ENCODE results near the gene PRSS3. TPM values are rescaled to one million over a fixed set of nuclear protein-coding genes. Genes with fewer than 3 reads are reported as not detected.
"Not testable (repeated sequence)": the region's sequence is repeated elsewhere in the genome, so short reads cannot be mapped to it uniquely, and the experiment has no call there.

Gene PRSS3
- total RNA-seq, 3 donors from 2014 or later, result 0.76 to 1.3 (median 0.82) TPM

DNA sequence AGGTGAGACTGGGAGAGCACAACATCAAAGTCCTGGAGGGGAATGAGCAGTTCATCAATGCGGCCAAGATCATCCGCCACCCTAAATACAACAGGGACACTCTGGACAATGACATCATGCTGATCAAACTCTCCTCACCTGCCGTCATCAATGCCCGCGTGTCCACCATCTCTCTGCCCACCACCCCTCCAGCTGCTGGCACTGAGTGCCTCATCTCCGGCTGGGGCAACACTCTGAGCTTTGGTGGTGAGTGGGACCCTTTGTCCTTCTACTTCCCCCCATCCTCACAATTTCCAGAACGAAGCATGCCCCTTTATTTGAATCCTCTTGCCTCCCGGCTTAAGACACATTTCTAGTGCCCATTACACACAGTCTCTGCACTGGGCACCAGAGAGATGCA lies 2.5 kb downstream of the PRSS3 start:
- Mint-ChIP-seq H3K4me3 (no peak overlapping the region), H3K4me1 (ENCODE audit: low read depth) (no peaks in the 10 kb centered on the region), H3K9me3 (no peaks in the 10 kb centered on the region), H3K36me3 (ENCODE audit: insufficient read depth) (no peaks in the 10 kb centered on the region), H3K27me3 (ENCODE audit: low read depth) (peaks cover 22% of the 10 kb centered on the region)
- ATAC-seq, result no peak
- DNase-seq, result no peak

DNA sequence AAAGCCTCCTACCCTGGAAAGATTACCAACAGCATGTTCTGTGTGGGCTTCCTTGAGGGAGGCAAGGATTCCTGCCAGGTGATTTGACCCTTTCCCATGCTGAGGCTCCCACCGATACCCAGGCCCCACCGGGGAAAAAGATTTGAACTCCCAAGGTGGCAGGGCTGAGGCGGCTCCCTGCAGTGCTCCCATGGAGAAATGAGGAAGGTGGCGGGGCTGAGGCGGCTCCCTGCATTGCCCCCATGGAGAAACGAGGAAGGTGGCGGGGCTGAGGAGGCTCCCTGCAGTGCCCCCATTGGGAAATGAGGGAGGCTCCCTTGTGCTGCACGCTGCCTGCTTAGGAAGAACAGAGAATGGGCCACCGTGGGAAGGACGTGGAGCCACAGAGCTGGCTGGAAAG lies 3.2 kb downstream of the PRSS3 start:
- no peaks in the 10 kb centered on the region for H3K9me3 Mint-ChIP-seq

DNA sequence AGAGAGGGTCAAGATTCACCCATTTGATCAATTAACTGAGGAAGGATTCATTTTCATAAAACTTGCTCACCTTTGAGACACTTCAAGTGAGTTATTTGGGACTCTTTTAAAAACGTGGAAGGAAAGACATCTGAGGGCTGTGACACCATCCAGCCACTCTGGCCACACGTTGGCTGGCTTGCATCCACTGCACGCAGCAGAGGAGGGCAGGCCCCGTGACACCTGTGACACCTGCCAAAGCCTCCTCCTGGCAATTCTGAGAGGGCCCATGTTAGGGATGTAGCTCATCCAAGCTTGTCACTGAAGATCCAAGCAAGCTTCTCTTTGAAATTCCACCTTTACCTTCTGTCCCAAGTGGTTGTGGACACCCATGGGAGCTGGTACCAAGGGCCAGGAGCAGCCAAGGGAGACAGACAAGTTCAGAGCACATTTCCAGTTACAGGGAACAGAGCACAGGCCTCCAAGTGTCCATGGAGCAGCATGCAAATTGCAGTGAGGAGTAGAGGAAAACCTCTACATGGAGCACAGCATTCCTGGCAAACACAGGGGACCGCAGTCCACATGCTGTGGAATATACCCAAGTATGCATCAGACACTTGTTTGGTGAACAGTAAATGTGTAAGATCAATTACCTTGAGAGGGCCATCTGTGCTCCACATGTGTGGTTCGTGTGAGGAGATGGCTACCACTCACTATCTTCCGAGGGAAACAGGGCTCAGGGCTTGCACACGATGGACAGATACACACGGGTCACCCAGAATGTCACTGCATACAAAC lies 4.8 kb downstream of the PRSS3 start:
- H3K36me3 Mint-ChIP-seq (ENCODE audit: insufficient read depth), result no peaks in the 10 kb centered on the region
- DNase-seq (no peak), ATAC-seq (no peak)
- no peak overlapping the region for H3K4me3 Mint-ChIP-seq
- H3K4me1 Mint-ChIP-seq (ENCODE audit: low read depth), result no peaks in the 10 kb centered on the region
- peaks cover 19% of the 10 kb centered on the region for H3K27me3 Mint-ChIP-seq (ENCODE audit: low read depth)
- H3K9me3 Mint-ChIP-seq, result no peaks in the 10 kb centered on the region

More for the DNA sequence above, 3.2 kb downstream of the PRSS3 start:
- Mint-ChIP-seq H3K36me3 (ENCODE audit: insufficient read depth) (no peaks in the 10 kb centered on the region), H3K4me3 (no peak overlapping the region), H3K4me1 (ENCODE audit: low read depth) (no peaks in the 10 kb centered on the region), H3K27me3 (ENCODE audit: low read depth) (peaks cover 22% of the 10 kb centered on the region)
- DNase-seq (no peak), ATAC-seq (no peak)

DNA sequence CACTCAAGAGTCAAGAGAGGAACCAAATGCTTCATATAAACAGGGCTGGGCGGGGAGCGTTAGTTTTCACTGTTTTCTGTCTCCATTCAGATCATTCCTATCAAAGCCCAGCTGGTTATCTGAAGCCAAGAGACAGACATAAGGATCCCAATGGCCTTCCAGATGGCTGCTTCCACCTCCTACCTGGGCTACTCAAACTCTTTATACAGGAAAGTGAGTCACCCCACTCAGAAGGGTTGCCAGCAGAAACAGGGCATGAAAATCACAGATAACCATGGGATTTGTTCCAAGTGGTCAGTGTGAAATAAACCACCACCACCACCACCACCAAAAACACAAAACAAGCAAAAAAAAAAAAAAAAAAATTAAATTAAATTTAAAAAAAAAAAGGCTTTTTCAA lies 5.5 kb downstream of the PRSS3 start:
- DNase-seq (no peak), ATAC-seq (no peak)
- H3K9me3 Mint-ChIP-seq, result no peaks in the 10 kb centered on the region
- no peaks in the 10 kb centered on the region for H3K36me3 Mint-ChIP-seq (ENCODE audit: insufficient read depth)
- no peak overlapping the region for H3K4me3 Mint-ChIP-seq
- no peaks in the 10 kb centered on the region for H3K4me1 Mint-ChIP-seq (ENCODE audit: low read depth)
- peaks cover 17% of the 10 kb centered on the region for H3K27me3 Mint-ChIP-seq (ENCODE audit: low read depth)

DNA sequence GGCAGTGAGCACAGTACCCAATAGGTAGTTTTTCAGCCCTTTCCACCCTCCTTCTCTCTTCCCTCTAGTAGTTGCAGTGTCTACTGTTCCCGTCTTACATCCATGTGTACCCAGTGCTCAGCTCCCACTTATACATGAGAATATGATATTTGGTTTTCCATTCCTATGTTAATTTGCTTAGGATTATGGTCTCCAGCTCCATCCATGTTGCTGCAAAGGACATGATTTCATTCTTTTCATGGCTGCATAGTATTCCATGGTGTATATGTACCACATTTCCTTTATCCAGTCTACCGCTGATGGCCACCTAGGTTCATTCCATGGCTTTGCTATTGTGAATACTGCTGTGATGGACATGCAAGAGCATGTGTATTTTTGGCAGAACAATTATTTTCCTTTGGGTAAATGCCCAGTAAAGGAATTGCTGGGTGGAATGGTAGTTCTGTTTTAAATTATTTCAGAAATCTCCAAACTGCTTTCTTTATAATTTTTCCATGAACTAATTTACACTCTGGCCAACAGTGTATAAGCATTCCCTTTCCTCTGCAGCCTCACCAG lies 6.7 kb downstream of the PRSS3 start:
- peaks cover 14% of the 10 kb centered on the region for H3K27me3 Mint-ChIP-seq (ENCODE audit: low read depth)
- not testable (repeated sequence) for H3K4me3 Mint-ChIP-seq; ATAC-seq; H3K9me3 Mint-ChIP-seq; DNase-seq; H3K36me3 Mint-ChIP-seq (ENCODE audit: insufficient read depth); H3K4me1 Mint-ChIP-seq (ENCODE audit: low read depth)

DNA sequence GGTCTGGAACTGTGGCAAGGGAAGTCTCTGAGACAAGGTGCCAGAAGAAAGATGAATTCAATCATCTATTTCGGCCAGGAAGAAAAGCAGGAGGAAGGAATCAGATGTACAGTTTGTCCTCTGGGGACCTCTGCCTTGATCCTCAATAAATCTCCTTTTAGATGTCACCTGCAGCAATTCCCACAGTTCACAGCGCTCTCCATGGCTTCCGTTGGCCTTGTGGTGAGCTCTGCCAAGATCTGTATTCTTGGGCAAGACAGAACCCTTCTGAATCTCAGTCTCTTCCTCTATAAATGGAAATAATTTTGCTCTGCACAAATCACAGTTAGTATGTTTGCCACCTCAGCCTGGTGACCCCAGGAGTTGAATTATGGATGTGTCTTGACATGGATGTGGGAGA lies 8.8 kb downstream of the PRSS3 start:
- DNase-seq; H3K4me3 Mint-ChIP-seq; H3K36me3 Mint-ChIP-seq (ENCODE audit: insufficient read depth); H3K9me3 Mint-ChIP-seq; ATAC-seq; H3K4me1 Mint-ChIP-seq (ENCODE audit: low read depth); H3K27me3 Mint-ChIP-seq (ENCODE audit: low read depth): not testable (repeated sequence)

DNA sequence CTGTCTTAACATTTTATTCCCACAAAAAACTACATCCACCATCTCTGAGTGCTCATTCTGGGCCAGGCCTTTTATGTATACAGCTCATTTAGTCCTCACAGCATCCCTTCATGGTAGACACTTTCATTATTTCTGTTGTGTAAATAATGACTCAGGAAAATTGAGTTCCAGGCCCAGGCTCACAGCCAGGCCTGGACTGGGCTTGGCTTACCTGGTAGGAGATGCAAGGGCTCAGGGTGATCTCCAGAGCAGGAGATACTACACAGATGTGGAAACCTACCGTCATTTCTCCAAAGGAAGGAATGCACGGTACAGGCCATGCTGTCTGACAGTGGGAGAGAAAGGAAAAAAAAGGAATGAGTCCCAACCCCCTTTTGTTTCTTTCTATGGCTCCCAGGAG lies 11.8 kb downstream of the PRSS3 start:
- not testable (repeated sequence) for H3K27me3 Mint-ChIP-seq (ENCODE audit: low read depth); H3K9me3 Mint-ChIP-seq; ATAC-seq; DNase-seq; H3K36me3 Mint-ChIP-seq (ENCODE audit: insufficient read depth); H3K4me3 Mint-ChIP-seq; H3K4me1 Mint-ChIP-seq (ENCODE audit: low read depth)

DNA sequence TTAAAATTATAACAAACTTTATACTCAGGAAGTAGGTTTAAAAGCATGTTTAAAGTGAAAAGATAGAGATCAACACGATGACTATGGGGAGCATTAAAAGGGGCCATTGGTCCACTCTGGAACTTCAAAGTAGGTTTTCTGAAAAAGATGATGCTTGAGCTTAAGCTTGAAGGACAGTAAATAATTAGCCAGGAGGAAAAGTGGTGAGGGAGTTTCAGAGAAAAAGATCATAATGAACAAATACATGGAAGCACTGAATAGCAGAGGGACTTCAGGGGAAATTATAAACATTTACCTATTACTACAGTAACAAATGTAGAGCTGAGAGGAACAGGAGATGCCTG lies 13.6 kb downstream of the PRSS3 start:
- H3K27me3 Mint-ChIP-seq (ENCODE audit: low read depth); DNase-seq; H3K36me3 Mint-ChIP-seq (ENCODE audit: insufficient read depth); H3K9me3 Mint-ChIP-seq; ATAC-seq; H3K4me3 Mint-ChIP-seq; H3K4me1 Mint-ChIP-seq (ENCODE audit: low read depth): not testable (repeated sequence)

DNA sequence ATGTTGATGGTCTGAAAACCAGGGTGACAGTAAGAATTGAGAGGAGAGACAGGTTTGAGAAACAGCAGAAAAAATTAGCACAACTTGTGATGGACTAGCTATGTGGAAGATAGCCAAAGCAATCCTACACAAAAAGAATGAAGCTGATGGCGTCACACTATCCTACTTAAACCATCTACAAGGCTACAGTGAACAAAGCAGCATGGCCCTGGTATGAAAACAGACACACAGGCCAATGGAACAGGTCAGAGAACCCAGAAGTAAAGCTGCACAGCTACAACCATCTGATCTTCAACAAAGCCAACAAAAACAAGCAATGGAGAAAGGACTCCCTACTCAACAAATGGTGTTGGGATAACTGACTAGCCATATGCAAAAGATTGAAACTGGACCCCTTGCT lies 14.1 kb downstream of the PRSS3 start:
- Mint-ChIP-seq H3K4me3 (no peak overlapping the region), H3K36me3 (ENCODE audit: insufficient read depth) (no peaks in the 10 kb centered on the region), H3K9me3 (no peaks in the 10 kb centered on the region), H3K27me3 (ENCODE audit: low read depth) (no peaks in the 10 kb centered on the region), H3K4me1 (ENCODE audit: low read depth) (peaks cover 8% of the 10 kb centered on the region)
- DNase-seq (no peak), ATAC-seq (no peak)

DNA sequence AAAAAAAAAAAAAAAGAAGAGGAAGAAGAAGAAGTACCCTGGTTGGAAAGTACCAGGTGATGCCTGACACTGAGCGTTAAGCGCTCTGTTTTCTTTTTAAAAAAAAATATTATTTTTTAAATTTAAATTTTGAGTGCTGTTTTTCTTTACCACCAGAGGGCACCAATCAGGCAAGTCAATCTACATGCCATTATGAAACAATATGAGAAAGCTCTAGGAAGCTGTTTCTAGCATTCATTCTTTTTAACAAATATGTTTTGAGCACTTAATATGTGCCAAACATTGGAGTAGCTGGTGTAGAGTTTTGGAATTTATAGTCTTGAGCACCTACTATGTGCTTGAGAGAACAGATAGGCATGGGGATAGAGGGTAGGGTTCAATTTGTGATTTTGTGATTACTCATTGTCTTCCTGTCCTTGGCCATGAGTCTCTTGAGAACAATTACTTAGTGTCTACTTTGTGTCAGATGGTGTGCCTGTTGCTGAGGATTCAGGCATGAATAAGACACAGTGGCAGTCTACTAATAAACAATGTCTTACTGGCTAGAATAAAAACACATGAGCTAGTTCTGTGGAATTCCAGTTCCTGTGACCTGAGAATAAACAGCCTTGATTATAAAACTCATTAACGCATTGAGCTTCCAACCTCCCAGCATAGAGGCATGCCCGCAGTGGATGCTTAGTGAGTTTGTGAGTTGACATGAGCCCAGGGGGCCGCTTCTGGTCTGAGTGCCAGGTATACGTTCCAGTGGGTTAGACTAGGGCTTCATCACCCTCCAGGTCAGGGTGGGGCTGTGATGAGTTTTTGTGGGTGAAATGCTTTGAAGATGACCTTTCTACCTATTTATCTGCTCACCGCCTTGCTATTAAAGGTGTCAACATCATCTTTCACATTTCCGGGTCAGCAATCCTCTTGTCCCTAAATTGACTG lies 18.6 kb downstream of the PRSS3 start:
- Mint-ChIP-seq H3K27me3 (ENCODE audit: low read depth) (no peaks in the 10 kb centered on the region), H3K4me3 (no peak overlapping the region), H3K4me1 (ENCODE audit: low read depth) (peaks cover 34% of the 10 kb centered on the region), H3K36me3 (ENCODE audit: insufficient read depth) (no peaks in the 10 kb centered on the region), H3K9me3 (no peaks in the 10 kb centered on the region)
- DNase-seq (no peak), ATAC-seq (no peak)

DNA sequence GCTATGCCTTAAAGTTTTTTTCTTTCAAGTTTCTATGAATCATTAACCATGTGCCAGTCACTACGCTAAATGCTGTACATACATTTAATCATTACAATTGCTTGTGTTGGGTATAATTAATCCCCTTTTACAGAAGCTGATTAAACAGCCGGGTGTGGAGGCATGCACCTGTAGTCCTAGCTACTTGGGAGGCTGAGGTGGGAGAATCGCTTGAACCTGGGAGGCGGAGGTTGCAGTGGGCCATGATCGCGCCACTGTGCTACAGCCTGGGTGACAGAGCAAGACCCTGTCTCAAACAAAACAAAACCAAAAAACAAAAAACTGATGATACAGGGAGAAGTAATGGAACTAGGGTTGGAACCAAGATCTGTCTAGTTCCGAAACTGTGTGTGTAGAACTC lies 20.4 kb downstream of the PRSS3 start:
- H3K36me3 Mint-ChIP-seq (ENCODE audit: insufficient read depth), result no peaks in the 10 kb centered on the region
- H3K9me3 Mint-ChIP-seq, result no peaks in the 10 kb centered on the region

DNA sequence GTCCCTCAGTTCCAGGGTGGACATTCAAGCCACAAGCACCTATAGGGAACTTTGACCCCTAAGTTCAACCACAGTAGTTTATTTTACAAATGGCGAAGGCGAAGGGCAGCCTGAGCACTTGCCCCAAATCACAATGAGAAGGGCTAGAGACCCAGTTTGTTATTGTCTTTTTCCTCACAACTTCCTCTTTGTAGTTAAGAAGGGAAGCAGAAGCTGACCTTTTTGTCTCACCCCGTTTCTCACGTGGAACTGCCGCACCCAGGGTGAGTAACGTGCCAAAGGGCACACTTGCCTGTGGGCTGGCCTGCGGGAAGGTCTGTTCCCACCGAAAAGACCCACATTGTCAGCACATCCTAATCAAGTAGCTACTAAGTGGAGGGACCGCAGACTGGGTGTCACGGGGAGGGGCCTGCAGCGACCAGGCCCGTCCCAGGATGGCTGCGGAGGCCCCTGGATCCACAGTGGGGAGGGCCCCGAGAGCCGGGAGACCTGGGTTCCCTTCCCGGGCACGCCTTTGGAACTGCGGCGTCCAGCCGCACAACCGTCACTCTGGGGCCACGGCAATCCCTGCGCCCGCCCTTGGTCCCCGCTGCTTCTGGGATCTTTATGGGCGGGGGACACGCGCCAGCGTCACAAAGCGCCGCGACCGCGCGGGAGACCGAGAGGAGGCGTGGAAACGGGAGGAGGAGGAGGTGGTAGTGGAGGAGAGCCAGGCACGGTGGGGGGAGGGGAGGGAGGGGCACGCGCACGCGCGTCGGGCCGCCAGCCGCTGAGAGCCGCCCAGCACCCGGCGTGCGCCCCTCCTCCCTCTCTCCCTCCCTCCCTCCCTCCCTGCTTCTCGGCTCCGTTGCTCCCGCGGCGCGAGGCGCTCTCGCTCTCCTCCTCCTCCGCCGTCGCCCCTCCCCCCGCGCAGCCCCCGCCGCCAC lies 21.2 kb downstream of the PRSS3 start, which contains the start of gene UBE2R2:
UBE2R2 (plus strand) TSS at position 834 of the 926 bp plus-strand sequence. CDS start 598 bp downstream, outside the sequence.
- no peaks in the 10 kb centered on the region for H3K27me3 Mint-ChIP-seq (ENCODE audit: low read depth)
- ATAC-seq, result peak; percentile 79 to 80
- peak; percentile 92 for DNase-seq
- H3K36me3 Mint-ChIP-seq (ENCODE audit: insufficient read depth), result no peaks in the 10 kb centered on the region
- H3K4me3 Mint-ChIP-seq, result peak within 1 kb of the TSS; percentile 87
- peaks cover 54% of the 10 kb centered on the region for H3K4me1 Mint-ChIP-seq (ENCODE audit: low read depth)
- no peaks in the 10 kb centered on the region for H3K9me3 Mint-ChIP-seq

More for the DNA sequence above, 20.4 kb downstream of the PRSS3 start:
- peak overlapping the region; percentile 84 for H3K4me3 Mint-ChIP-seq
- ATAC-seq (no peak), DNase-seq (no peak)
- H3K27me3 Mint-ChIP-seq (ENCODE audit: low read depth), result no peaks in the 10 kb centered on the region
- peaks cover 48% of the 10 kb centered on the region for H3K4me1 Mint-ChIP-seq (ENCODE audit: low read depth)

DNA sequence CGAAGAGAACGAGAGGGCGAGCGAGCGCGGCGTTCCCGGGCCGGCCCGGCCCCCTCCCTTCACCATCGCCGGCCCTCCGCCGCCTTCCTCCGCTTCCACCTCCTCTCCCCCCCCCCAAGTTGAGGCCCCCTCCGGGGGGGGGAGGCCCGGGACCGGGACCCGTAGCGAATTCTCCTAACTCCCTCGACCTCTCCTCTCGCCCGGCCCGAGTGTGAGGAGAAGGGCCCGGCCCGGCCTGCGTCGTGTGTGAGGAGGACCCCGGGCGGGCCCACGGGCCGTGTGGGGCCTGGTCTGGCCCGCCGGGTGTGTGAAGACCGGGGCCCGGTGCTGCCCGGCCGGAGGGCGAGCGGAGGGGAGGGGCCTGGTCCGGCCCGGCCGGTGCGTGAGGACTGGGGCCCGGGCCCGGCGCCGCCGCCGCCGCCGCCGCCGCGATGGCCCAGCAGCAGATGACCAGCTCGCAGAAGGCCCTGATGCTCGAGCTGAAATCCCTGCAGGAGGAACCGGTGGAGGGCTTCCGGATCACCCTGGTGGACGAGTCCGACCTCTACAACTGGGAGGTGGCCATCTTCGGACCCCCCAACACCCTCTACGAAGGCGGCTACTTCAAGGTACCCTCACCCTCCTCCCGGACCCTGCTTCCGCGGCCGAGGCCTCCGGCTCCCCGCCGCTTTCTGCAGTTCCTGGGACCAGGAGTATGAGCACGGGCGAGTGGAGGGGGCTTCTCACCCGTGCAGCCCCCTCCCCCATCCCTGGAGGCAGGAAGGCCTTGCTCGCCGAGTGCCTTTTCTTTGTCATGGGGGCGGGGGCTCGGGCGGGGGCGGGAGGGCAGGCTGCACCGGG lies 22.2 kb downstream of the PRSS3 start:
- ATAC-seq, result peak; percentile 12 to 17

More for the DNA sequence above, 22.2 kb downstream of the PRSS3 start:
- Mint-ChIP-seq H3K4me1 (ENCODE audit: low read depth) (peaks cover 54% of the 10 kb centered on the region), H3K4me3 (peak overlapping the region; percentile 87), H3K27me3 (ENCODE audit: low read depth) (no peaks in the 10 kb centered on the region), H3K36me3 (ENCODE audit: insufficient read depth) (no peaks in the 10 kb centered on the region), H3K9me3 (no peaks in the 10 kb centered on the region)
- DNase-seq, result peak; percentile 35

Data from activated T-cell treated with anti-CD3 and anti-CD28 coated beads, Interleukin-2, amount 50 U/mL, for 4 hours (primary cell).